Vagina (tissue), 2 donors: ENCODE results near the gene GATA3.

Experiments used
- POLR2A ChIP-seq, 2 donors: fragments of 450-650 bp; IDR thresholded peaks; one replicate each; pipeline ENCODE4 v1.6.1; 2017; ENCODE audit warnings: antibody characterized with exemption in 2 of 2, mild to moderate bottlenecking in 2 of 2, moderate library complexity in 2 of 2
- POLR2AphosphoS5 ChIP-seq, 2 donors: sonication (generic); formaldehyde crosslinking; IDR thresholded peaks; one replicate each; pipeline ENCODE4 v1.9.0; 2017; ENCODE audit warnings: antibody characterized with exemption in 2 of 2, mild to moderate bottlenecking in 2 of 2, low read depth in 1 of 2; ENCODE audit not compliant: insufficient read depth in 1 of 2
- TF ChIP-seq, protein P1 (sequence below), 3 experiments: fragments of 450-650 bp in 2 of 3; fragments of 200-600 bp in 1 of 3; sonication (generic) in 1 of 3; IDR thresholded peaks; one replicate each; pipeline ENCODE4 v1.5.1; 2017 to 2019; ENCODE audit warnings: antibody characterized with exemption in 3 of 3, mild to moderate bottlenecking in 2 of 3, moderate library complexity in 2 of 3

DNA sequence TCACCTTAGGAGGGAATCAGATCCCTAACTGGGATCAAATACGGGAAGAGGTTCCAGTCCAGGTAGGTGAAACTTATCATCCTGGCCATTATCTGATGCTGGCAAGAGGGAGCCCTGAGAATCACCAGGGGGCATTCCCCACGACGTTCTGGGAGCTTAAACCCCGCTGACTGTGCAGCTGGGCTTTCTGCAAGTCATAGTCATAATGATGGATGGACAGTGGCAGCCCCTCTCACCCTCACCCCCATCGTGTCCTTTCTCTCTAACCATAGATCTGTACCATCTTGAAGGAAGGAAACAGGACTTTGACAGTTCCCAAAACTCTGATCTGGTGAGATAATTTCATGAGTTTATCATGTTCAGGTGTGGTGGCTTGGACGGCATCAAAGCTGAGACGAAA lies 50.2 kb downstream of the GATA3 start:
- TF ChIP-seq, protein P1, sequence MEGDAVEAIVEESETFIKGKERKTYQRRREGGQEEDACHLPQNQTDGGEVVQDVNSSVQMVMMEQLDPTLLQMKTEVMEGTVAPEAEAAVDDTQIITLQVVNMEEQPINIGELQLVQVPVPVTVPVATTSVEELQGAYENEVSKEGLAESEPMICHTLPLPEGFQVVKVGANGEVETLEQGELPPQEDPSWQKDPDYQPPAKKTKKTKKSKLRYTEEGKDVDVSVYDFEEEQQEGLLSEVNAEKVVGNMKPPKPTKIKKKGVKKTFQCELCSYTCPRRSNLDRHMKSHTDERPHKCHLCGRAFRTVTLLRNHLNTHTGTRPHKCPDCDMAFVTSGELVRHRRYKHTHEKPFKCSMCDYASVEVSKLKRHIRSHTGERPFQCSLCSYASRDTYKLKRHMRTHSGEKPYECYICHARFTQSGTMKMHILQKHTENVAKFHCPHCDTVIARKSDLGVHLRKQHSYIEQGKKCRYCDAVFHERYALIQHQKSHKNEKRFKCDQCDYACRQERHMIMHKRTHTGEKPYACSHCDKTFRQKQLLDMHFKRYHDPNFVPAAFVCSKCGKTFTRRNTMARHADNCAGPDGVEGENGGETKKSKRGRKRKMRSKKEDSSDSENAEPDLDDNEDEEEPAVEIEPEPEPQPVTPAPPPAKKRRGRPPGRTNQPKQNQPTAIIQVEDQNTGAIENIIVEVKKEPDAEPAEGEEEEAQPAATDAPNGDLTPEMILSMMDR (IDR thresholded peaks at IDR 0.05), result no peak
- TF ChIP-seq POLR2A (IDR thresholded peaks at IDR 0.05) (no peak), POLR2AphosphoS5 (IDR thresholded peaks at IDR 0.05; ENCODE audit: insufficient read depth in 1 of 2, low read depth in 1 of 2) (no peak)
